Femur (tissue), 1 donor: ENCODE measurements around the gene PRPF8.
"Not testable (repeated sequence)": the region's sequence is repeated elsewhere in the genome, so short reads cannot be mapped to it uniquely, and the experiment has no call there.

ENCODE experiments used
- DNase-seq: peaks from one replicate; pipeline ENCODE4 v3.0.0-alpha.2; 2017

The PRPF8 gene

GRCh38 chr17:1716076-1716911 is 31.6 kb upstream of the PRPF8 start:
- DNase-seq: peak; percentile 100

GRCh38 chr17:1715803-1716075 is 31.1 kb upstream of the PRPF8 start:
- no peak for DNase-seq

- peak; percentile 95 for DNase-seq
These were observed 30.5 kb upstream of the PRPF8 start for GRCh38 chr17:1714980-1715802.

- DNase-seq: peak; percentile 98
These were observed 29.8 kb upstream of the PRPF8 start for GRCh38 chr17:1714427-1714979.

GRCh38 chr17:1713878-1714426 is 29.3 kb upstream of the PRPF8 start:
- no peak for DNase-seq

GRCh38 chr17:1713160-1713877 is 28.7 kb upstream of the PRPF8 start:
- DNase-seq: no peak

GRCh38 chr17:1712271-1712670 is 27.6 kb upstream of the PRPF8 start:
- no peak for DNase-seq

- no peak for DNase-seq
These were observed 27.1 kb upstream of the PRPF8 start for GRCh38 chr17:1711804-1712203.

- no peak for DNase-seq
These were observed 26.3 kb upstream of the PRPF8 start for GRCh38 chr17:1710807-1711553.

GRCh38 chr17:1709971-1710806 is 25.5 kb upstream of the PRPF8 start, which contains the start of gene TLCD2:
TLCD2 (minus strand) TSS chr17:1710377; CDS start chr17:1710242, 135 bp downstream.
- DNase-seq: peak; percentile 83

- DNase-seq: no peak
These were observed 24.8 kb upstream of the PRPF8 start for GRCh38 chr17:1709403-1709951.

GRCh38 chr17:1708791-1709346 is 24.2 kb upstream of the PRPF8 start:
- DNase-seq: not testable (repeated sequence)

- no peak for DNase-seq
These were observed 22.4 kb upstream of the PRPF8 start for GRCh38 chr17:1707107-1707506.

GRCh38 chr17:1705004-1705403 is 20.3 kb upstream of the PRPF8 start:
- DNase-seq: no peak

- DNase-seq: no peak
These were observed 18.4 kb upstream of the PRPF8 start for GRCh38 chr17:1703063-1703462.

- DNase-seq: not testable (repeated sequence)
These were observed 15.2 kb upstream of the PRPF8 start for GRCh38 chr17:1699891-1700290.

GRCh38 chr17:1697681-1698080 is 13.0 kb upstream of the PRPF8 start:
- DNase-seq: no peak

- DNase-seq: no peak
These were observed 10.7 kb upstream of the PRPF8 start for GRCh38 chr17:1695365-1695764.

- DNase-seq: no peak
These were observed 8.7 kb upstream of the PRPF8 start for GRCh38 chr17:1693339-1693738.

- DNase-seq: no peak
These were observed 6.0 kb upstream of the PRPF8 start for GRCh38 chr17:1690544-1691221.
